ENCODE results near the gene MRPL44.
"Not testable (repeated sequence)": the region's sequence is repeated elsewhere in the genome, so short reads cannot be mapped to it uniquely, and the experiment has no call there.

The MRPL44 gene

DNA sequence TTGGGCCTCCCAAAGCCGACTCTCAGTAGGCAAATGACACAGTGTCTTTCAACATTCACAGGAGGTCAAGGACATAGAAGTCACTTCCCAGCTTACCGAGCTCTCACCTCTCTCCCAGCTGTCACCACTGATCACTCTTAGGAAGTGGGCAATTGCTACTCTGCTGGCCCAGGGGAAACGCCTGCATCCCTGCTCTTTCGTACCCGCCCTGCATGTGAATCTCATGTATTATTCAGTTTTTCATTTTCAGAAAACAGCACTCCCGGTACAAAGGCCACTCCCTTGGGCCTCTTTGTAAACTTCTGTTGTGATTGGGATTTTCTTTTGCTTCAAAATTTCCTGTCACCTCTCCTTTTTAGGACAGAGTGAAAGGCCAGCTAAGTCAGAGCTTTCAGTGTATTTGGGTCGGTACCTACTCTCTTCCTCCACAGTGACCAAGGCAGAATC, 15.4 kb downstream of the MRPL44 start:
- DNase-seq: no peak

DNA sequence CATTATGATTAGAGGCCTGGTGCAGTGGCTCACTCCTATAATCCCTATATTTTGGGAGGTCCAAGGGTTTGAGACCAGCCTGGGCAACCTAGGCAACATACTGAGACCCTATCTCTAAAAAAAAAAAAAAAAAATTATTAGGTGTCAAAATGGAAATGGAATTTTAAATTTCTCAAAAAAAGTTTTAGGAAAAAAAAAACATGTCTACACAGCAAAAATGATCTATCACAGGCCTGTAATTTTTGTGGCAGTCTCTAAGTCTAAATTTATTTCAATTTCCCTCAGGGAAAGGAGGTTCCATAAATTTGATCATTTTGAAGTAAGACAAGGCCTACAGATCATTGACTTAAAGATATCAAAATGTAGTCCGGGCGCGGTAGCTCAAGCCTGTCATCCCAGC, 16.3 kb downstream of the MRPL44 start:
- DNase-seq: no peak

DNA sequence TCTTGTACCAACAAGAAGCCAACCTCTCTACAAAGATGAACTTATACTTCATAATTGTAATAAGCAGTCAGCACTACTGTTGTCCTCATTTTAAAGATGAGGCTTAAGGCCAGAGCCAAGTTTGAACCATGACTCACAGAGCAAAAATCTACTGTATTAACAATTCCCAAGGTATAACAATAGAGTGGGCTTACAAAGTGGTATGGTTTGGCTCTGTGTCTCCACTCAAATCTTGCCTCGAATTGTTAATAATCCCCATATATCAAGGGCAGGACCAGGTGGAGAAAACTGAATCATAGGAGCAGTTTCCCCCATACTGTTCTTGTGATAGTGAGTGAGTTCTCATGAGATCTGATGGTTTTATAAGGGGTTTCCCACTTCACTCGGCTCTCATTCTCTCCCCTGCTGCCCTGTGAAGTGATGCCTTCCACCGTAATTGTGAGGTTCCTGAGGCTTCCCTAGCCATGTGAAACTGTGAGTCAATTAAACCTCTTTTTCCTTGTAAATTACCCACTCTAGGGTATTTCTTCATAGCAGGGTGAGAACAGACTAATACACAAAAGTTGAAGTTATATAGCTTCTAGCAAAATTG, 19.5 kb downstream of the MRPL44 start:
- DNase-seq: no peak

DNA sequence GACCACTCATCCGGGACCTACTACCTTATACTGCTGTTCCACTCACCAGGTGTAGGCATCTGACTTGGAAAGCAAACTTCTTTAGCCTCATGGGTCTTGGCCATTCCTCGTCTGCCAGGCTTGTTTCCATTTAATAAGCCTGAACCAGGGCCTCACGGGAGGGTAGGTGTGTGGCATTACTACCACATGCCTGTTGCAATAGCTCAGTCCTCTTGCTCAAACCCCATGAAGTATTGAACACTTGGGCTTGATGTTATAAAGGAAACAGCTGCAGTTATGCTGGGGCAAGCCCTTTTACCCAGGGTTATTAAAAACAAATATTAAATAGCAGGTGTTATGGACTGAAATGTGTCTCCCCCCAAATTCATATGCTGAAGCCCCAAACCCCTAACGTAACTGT, 21.2 kb downstream of the MRPL44 start:
- DNase-seq: no peak

GRCh38 chr2:223979730-223980396, 22.6 kb downstream of the MRPL44 start:
- DNase-seq: no peak

DNA sequence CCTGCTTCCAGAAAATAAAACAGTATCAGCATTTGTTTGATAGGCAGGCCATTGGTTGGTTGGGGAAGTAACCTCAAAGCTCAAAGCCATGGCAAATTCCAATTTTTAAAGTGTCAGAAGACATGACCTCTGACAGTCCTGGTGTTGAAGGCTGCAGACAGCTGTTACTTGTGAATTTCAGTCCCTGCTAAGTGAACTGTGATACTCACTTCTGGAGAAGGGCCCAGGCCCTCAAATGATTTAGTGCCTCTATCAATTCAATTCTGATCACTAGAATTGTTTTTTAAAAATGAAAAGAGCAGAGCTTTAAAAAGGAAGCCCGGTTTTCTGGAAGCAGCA, 23.1 kb downstream of the MRPL44 start:
- no peak for DNase-seq

- no peak for DNase-seq
Observed at GRCh38 chr2:223980803-223981202, 23.5 kb downstream of the MRPL44 start.

DNA sequence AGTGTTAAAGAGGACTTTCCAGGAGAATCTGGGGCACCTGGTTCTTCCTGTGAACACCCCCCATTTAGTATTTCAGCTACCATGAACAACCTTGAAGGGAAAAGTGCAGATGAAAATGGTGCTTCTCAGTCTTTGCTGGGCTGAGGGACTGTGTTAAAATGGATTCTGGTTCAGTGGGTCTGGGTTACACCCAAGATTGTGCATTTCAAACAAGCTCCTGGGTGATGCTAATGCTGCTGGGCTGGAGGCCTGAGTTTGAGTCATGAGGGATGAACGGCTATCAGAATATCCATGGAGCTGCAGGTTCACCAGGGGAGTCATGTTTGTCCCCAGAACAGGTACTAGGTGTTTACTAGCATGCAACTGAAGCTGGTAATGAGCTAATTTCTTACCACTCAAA, 24.0 kb downstream of the MRPL44 start:
- DNase-seq: no peak

- DNase-seq: no peak
Observed at GRCh38 chr2:223989206-223989855, 32.1 kb downstream of the MRPL44 start.

- no peak for DNase-seq
Observed at GRCh38 chr2:223989856-223990232, 32.6 kb downstream of the MRPL44 start.

DNA sequence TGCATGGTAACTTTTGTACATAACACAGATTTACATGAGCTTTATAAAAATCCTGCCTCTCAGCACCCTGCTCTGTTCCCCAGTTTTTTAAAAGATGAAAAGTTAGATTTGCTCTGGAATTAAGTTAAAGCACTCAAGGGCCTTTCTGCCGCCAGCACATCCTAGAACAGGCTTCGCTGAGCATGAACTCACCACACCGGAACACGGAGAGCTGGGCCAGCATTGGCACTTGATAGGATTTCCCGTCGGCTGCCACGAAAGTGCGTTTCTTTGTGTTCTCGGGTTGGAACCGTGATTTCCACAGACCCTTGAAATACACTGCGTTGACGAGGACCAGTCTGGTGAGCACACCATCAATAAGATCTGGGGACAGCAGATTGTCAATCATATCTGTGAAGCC, 34.3 kb downstream of the MRPL44 start:
- DNase-seq: no peak

DNA sequence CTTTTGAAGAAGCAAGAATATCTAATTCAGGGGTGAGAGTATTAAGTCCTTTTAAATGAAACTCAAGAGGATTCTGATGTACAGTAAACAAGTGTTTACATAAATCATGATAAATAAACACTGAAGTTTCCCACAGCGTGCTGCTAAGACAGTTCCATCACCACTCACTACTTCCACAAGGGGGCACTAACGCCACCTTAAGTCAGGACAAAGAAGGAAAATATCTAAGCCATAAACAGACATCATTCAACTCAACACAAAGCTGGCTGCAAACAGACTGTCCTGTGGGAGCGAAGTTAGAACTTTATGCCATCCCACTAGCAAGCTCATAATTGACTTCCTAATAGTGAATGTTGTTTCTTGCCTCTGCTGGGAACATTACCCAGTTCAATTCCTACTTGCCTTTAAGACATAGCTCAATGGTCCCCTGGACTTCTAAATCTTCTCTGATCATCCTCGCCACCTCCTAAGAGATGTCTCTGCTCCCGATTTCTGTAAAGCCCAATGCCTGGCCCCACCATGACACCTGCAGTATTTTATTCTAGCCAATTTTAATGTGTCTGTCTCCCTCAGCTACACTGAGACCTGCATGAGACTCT, 36.5 kb downstream of the MRPL44 start:
- DNase-seq: peak; percentile 71

GRCh38 chr2:223994562-223995162, 37.4 kb downstream of the MRPL44 start:
- DNase-seq: no peak

- DNase-seq: no peak
Observed at GRCh38 chr2:223995569-223995968, 38.3 kb downstream of the MRPL44 start.

- no peak for DNase-seq
Observed at GRCh38 chr2:223996391-223996790, 39.1 kb downstream of the MRPL44 start.

- DNase-seq: no peak
Observed at GRCh38 chr2:223997938-223998337, 40.7 kb downstream of the MRPL44 start.

DNA sequence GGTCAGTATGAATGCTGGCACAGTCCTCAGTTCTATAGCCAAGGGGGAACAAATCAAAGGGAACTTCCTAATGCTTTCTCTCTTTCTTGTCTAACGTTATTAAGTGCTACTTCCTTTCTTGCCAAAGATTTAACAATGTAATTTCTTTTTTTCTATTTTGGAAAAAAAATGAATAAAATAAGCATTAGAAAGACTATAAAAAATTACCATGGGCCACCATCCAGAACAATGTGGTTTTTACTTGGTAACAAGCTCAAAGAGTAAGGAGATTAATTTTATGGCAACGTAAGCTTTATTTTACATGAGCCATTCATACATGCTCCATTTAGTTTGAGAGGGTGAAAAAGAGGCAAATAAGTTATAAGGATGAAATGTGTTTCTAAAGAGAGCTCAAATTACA, 41.7 kb downstream of the MRPL44 start:
- DNase-seq: no peak

DNA sequence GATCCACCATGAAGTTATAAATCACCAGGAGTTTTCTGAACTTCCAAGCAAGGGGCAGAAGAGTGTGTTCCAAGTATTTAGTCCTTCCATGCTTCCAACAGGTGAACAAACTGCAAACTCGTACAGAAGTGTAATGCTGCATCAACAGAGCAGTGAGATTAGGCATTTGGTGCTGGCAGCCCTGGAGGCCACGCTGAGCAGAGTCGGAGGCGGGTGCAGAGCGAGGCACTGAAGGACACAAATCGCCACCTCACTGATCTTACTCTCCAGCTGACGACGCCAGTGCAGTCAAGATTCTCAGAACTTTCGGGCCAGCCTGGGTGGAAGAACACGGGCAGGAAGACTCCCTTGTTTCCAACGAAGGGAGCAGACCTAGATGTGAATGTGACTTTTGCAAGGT, 42.6 kb downstream of the MRPL44 start:
- no peak for DNase-seq

DNA sequence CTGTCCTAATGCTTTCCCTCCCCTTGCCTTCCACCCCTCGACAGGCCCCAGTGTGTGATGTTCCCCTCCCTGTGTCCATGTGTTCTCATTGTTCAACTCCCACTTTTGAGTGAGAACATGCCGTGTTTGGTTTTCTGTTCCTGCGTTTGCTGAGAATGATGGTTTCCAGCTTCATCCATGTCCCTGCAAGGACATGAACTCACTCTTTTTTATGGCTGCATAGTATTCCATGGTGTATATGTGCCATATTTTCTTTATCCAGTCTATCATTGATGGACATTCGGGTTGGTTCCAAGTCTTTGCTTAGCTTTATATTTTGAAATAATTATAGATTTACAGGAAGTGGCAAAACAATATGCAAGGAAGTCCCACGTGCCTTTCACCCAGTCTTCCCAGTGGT, 43.4 kb downstream of the MRPL44 start:
- not testable (repeated sequence) for DNase-seq

GRCh38 chr2:224004105-224004695, 46.9 kb downstream of the MRPL44 start:
- no peak for DNase-seq

- no peak for DNase-seq
Observed at GRCh38 chr2:224008702-224009261, 51.5 kb downstream of the MRPL44 start.

DNA sequence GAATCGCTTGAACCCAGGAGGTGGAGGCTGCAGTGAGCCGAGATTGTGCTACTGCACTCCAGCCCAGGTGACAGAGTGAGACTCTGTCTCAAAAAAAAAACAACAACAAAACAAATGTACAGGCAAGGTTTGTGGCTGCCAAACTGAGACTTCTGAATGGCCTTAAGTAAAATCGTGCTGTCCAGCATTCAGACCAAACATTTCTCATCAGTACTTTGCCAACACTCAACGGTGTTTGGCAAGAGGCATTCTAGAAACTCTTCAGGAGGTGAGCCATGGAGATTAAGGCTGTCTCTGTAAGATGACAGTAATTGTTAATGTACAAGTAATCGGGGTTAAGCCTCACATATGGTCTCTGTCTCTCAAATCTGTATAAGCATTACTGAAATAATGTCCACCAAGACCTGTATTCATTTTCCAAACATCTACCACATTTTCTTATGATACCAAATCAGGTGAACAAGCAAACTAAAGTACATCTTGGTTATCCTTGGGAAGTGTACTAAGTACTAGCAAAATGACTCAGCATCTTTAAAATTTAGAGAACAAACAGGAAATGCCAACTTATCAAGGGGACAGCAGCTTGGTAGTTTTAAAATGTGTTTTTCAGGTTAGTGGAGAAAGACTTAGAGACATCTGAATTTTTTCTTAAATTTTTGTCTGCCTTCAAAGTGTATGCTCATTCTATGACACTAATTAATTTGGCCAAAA, 52.5 kb downstream of the MRPL44 start:
- DNase-seq: no peak
